HT-29 (cell line): Measurements from ENCODE around the gene NNAT. TPM values are rescaled to one million over a fixed set of nuclear protein-coding genes. Genes with fewer than 3 reads are reported as not detected.

Experiments
- DNase-seq: peaks from one replicate; pipeline ENCODE4 v3.0.0-alpha.2; 2015; ENCODE audit warnings: low spot score
- total RNA-seq: library from RNA; depleted of rRNA; stranded (reverse); fragments of >200 nt; shearing (Covaris generic); gene quantifications from 2 replicates; pipeline ENCODE4 v1.2.3, GENCODE V29; 2014; rRNA removed

The NNAT gene
- total RNA-seq, 1 experiment from 2014 or later: 2.1 TPM

- no peak for DNase-seq
Measured at GRCh38 chr20:37565134-37565811, 44.2 kb downstream of the NNAT start.

DNA sequence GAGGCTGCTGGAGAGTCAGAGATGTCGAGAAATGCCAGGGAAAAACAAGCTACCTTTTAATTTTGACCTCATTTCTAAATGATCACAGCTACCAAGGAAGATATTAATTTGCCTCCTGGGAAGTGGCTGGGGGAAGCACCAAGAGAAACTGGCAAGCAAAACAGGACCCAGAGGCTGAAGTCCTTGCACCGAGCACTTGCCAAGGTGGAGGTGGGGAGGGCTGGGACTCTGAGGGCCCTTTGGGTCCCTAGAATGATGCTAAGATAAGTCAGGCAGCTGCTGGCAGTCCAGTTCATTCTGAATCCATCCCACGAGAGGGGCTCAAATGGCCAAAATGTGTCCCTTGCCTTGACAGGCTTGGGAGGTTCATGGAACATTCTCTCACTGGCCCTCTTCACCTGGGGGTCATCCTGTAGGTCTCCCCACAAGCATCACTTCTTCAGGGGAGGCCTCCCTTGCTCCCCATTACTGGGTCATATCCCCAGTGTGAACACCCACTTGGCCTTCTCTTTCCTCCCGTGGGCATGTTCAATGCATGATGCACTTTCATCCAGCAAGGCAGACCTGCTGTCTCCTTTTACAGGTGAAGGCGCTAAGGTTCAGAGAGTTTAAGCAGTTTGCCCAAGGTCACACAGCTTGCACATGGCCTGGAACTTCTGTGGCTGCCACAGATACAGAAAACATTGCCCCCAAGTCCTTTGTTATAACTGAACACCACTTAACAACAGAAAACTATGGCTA is 45.7 kb downstream of the NNAT start:
- DNase-seq: no peak

DNA sequence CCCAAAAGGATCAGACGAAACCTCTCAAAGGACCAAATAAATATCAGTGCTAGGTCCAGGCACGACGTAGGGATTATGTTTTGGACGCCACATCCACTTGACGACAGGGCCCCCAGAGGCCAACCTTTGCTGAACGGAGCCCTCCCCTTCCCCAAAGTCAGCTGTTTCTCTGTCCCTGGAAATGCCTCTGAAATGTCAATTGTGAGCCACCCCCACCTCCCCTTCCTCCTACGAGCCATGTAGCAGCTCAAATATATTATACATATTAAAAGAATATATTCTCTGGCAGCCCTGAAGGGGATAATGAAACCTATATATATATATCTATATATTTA is 46.2 kb downstream of the NNAT start:
- no peak for DNase-seq

DNA sequence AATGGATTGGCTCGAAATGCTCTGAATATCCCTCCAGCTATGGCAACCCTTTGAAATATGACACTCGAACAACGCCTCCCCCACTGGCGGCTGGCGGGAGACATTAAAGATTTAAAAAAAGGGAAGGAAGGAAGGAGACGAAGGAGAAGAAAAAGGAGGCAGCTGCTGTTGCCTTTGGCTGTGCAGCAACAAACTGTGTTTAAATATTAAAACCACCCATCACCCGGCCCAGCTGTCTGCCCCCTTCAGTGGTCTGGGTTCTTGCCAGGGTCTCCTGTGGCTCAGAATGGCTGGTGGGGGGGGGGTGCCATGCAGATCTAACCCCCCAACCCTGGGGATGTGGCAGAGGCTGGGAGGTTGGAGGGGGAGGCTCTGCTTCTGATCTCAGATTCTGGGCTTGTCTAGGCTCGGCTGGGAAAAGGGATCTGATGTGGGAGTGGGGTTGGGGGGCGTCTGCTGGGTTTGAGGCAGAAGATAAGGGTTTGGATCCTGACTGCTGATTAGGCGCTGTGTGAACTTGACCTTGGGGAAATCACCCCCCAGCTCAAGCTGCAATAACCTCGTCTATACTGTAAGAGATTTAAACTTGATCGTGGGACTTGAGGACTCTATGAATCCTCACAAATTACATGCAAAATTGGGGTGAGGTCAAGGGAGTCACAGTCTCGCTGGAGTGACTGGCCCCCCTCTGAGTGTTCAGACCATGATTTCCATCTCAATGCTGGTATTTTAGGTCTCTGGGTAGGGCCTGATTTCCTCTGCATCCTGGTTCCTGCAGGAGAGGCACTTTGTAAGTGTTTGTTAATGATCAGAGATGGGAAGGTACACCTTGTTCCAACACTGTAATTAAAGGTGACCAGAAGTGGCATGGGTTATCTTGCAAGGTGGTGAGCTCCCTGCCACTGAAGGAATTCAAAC is 46.9 kb downstream of the NNAT start:
- no peak for DNase-seq

DNA sequence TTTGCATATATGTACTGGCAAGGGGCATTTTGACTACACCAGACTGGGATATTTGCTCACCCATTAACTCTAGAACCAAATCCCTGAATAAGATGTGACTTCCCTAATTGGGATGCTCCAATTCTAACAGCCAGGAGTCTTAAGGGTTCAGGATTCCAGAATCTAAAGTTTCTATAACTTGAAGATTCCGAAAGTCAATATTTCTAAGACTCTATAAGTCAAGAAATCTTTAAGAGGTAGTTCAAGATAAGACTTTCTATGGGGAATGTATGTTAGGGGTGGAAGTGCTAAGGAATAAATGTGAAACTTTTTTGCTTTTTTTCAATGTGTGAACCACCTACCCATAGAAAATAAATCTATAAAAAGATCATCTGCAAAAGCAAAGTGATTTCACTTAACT is 49.4 kb downstream of the NNAT start:
- DNase-seq: no peak

DNA sequence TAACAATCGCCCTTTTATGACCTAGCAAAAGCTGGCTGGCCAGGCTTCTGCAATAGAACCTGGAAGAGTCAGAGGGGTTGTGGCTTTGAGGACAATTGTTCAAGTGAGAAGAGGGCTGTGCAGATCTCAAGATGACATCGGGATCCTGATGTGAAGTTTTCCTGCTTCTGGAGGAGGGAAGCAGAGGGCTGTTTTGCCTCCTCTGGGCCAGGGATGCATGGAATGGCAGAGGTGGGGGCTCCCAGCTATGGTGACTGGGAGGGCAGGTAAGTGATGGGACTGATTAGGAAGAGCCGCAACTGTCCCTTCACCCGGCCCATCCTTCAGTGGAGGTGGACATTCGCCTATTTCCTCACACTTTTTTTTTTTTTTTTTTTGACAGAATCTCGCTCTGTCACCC is 50.0 kb downstream of the NNAT start:
- DNase-seq: no peak

Other genes with a start within 250 kb of the NNAT start
- gene MANBAL, start 231.6 kb upstream of the NNAT start, total RNA-seq: 28.0 and 33.1 TPM in 2 replicates
- 113 and 161 TPM in 2 replicates for gene SRC, start 175.1 kb upstream of the NNAT start, total RNA-seq
- 108 and 115 TPM in 2 replicates for gene BLCAP, start 6.6 kb downstream of the NNAT start, total RNA-seq
- gene CTNNBL1, start 172.8 kb downstream of the NNAT start, total RNA-seq: 29.8 and 42.4 TPM in 2 replicates